ENCODE measurements around the gene GPC5. TPM values are rescaled to one million over a fixed set of nuclear protein-coding genes. Genes with fewer than 3 reads are reported as not detected.
"Not testable (repeated sequence)": the region's sequence is repeated elsewhere in the genome, so short reads cannot be mapped to it uniquely, and the experiment has no call there.

GPC5 gene
- total RNA-seq, 4 donors from 2014 or later = 0.24 to 30.8 (median 1.8) TPM; not detected in 1

GRCh38 chr13:91893040-91893439 lies 494.6 kb downstream of the GPC5 start:
- Histone ChIP-seq H3K27ac (no peak overlapping the region), H3K9me3 (no peaks in the 10 kb centered on the region), H3K4me1 (no peaks in the 10 kb centered on the region), H3K27me3 (no peaks in the 10 kb centered on the region), H3K36me3 (no peaks in the 10 kb centered on the region), H3K4me3 (no peak overlapping the region)
- TF ChIP-seq POLR2A (IDR thresholded peaks at IDR 0.05) = no peak
- TF ChIP-seq, protein P1, sequence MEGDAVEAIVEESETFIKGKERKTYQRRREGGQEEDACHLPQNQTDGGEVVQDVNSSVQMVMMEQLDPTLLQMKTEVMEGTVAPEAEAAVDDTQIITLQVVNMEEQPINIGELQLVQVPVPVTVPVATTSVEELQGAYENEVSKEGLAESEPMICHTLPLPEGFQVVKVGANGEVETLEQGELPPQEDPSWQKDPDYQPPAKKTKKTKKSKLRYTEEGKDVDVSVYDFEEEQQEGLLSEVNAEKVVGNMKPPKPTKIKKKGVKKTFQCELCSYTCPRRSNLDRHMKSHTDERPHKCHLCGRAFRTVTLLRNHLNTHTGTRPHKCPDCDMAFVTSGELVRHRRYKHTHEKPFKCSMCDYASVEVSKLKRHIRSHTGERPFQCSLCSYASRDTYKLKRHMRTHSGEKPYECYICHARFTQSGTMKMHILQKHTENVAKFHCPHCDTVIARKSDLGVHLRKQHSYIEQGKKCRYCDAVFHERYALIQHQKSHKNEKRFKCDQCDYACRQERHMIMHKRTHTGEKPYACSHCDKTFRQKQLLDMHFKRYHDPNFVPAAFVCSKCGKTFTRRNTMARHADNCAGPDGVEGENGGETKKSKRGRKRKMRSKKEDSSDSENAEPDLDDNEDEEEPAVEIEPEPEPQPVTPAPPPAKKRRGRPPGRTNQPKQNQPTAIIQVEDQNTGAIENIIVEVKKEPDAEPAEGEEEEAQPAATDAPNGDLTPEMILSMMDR (IDR thresholded peaks at IDR 0.05) = no peak
- intact Hi-C loops (cut with DNase I; ENCODE audit: low total_unique reads) = no loop called here
- no peak for DNase-seq

DNA sequence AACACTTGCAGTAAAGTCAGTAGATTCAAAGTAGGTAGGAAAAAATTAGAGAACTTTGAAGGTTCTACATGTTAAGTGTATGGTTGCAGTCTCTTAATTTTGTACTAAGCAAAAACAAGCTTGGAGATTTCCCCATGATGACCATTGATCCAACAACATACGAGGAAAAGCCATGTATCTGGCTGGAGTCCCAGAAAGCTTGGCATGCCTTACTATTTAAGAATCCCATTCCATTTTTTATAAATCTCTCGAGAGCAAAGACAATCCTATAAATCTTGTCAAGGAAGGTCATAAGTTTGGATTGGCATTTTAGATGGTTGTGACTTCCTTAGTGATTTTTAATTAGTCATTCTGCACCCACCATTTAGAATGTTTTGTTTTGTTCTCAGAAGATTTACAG lies 495.9 kb downstream of the GPC5 start:
- TF ChIP-seq, protein P1 (IDR thresholded peaks at IDR 0.05) = no peak
- TF ChIP-seq POLR2A (IDR thresholded peaks at IDR 0.05) = no peak
- intact Hi-C loops (cut with DNase I; ENCODE audit: low total_unique reads) = no loop called here
- no peak for DNase-seq
- Histone ChIP-seq H3K36me3 (no peaks in the 10 kb centered on the region), H3K27me3 (no peaks in the 10 kb centered on the region), H3K4me3 (no peak overlapping the region), H3K9me3 (no peaks in the 10 kb centered on the region), H3K4me1 (no peaks in the 10 kb centered on the region), H3K27ac (no peak overlapping the region)

DNA sequence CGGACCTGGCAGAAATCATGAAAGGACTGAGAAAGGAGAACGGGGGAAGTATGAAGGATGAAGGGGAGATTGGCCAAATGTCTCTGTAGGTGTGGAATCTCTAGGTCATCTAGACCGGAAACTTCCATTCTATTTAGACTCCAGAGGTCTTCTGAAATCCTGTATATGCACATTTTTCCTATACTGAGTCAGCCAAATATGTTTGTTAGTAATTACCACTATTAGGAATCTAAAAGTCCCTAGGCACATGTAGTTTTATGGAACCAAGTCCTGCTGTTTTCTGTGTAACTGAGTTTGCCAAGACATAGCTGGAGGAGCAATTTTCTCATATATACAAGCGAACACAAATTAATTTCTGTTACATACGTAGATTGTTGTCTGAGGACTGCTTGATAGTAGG lies 498.1 kb downstream of the GPC5 start:
- no peak overlapping the region for H3K27ac ChIP-seq
- TF ChIP-seq, protein P1 (IDR thresholded peaks at IDR 0.05) = no peak
- TF ChIP-seq POLR2A (IDR thresholded peaks at IDR 0.05) = no peak
- no peaks in the 10 kb centered on the region for H3K9me3 ChIP-seq
- no peak overlapping the region for H3K4me3 ChIP-seq
- intact Hi-C loops (cut with DNase I; ENCODE audit: low total_unique reads) = no loop called here
- no peaks in the 10 kb centered on the region for H3K27me3 ChIP-seq
- no peaks in the 10 kb centered on the region for H3K36me3 ChIP-seq
- H3K4me1 ChIP-seq = no peaks in the 10 kb centered on the region
- no peak for DNase-seq

DNA sequence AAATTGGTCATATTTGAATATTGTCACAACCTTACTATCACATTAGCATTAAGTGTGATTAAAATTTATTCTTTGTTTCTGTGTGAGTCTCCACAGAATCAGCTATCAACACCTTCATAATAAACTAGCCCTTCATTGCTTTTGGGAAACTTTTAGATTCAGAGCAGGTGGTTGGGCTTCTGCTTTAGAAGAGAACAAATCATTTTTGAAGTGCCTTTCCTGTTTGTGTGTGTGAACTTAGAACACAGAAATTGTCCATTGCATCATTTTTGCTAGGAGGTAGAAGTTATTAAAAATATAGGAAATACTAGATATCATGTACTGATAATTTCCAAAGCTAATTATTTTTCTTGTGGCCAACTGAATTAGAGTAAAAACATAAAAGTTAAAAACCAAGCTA lies 500.6 kb downstream of the GPC5 start:
- H3K27ac ChIP-seq; H3K9me3 ChIP-seq; intact Hi-C loops (cut with DNase I; ENCODE audit: low total_unique reads); H3K36me3 ChIP-seq; H3K4me1 ChIP-seq; DNase-seq; H3K4me3 ChIP-seq; H3K27me3 ChIP-seq: not testable (repeated sequence)

GRCh38 chr13:91902291-91902690 lies 503.9 kb downstream of the GPC5 start:
- intact Hi-C loops (cut with DNase I; ENCODE audit: low total_unique reads) = no loop called here
- H3K4me3 ChIP-seq = no peak overlapping the region
- no peaks in the 10 kb centered on the region for H3K4me1 ChIP-seq
- no peaks in the 10 kb centered on the region for H3K36me3 ChIP-seq
- TF ChIP-seq, protein P1 (IDR thresholded peaks at IDR 0.05) = no peak
- TF ChIP-seq POLR2A (IDR thresholded peaks at IDR 0.05) = no peak
- H3K27ac ChIP-seq = no peak overlapping the region
- DNase-seq = no peak
- H3K9me3 ChIP-seq = no peaks in the 10 kb centered on the region
- H3K27me3 ChIP-seq = no peaks in the 10 kb centered on the region

DNA sequence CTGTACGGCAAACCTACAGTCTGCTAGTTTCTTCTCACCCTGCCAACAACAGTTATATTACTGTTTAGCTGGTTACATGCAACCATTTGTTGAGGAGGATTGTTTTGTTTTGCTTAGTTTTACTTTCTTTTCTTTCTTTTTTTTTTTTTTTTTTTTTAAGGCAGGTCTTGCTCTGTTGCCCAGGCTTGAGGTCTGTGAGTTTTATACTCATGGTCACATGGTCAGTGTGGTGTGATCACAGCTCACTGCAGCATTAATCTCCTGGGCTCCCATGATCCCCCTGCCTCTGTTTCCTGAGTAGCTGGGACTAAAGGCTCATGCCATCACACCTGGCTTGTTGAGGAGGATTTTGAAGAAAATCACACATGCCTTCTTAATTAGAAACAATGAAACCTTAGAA lies 505.6 kb downstream of the GPC5 start:
- no peaks in the 10 kb centered on the region for H3K9me3 ChIP-seq
- no peak overlapping the region for H3K27ac ChIP-seq
- no peaks in the 10 kb centered on the region for H3K36me3 ChIP-seq
- no peak for TF ChIP-seq POLR2A (IDR thresholded peaks at IDR 0.05)
- TF ChIP-seq, protein P1 (IDR thresholded peaks at IDR 0.05) = no peak
- intact Hi-C loops (cut with DNase I; ENCODE audit: low total_unique reads) = no loop called here
- no peaks in the 10 kb centered on the region for H3K27me3 ChIP-seq
- H3K4me1 ChIP-seq = no peaks in the 10 kb centered on the region
- H3K4me3 ChIP-seq = no peak overlapping the region
- DNase-seq = no peak

Measured in uterus (tissue), 4 donors.